Thyroid gland (tissue), 4 donors: ENCODE measurements around the gene PRKD1. TPM values are rescaled to one million over a fixed set of nuclear protein-coding genes. Genes with fewer than 3 reads are reported as not detected.

Source experiments
- DNase-seq, 2 donors: peaks; one replicate each; pipeline ENCODE4 v3.0.0-alpha.2; 2019
- H3K27ac ChIP-seq, 3 donors: fragments of 200-600 bp; sonication (generic); 1 replicate in 2 of 3; 2 replicates in 1 of 3; pipeline ENCODE4 v1.5.1; 2016 to 2019; ENCODE audit warnings: mild to moderate bottlenecking in 1 of 3, moderate library complexity in 1 of 3
- H3K27me3 ChIP-seq: fragments of 200-600 bp; sonication (generic); one replicate; pipeline ENCODE4 v1.5.1; 2019
- H3K36me3 ChIP-seq, 2 donors: fragments of 200-600 bp; sonication (generic); one replicate each; pipeline ENCODE4 v1.5.1; 2016 to 2019
- H3K4me1 ChIP-seq, 2 donors: fragments of 200-600 bp; sonication (generic); one replicate each; pipeline ENCODE4 v1.5.1; 2017 to 2019
- H3K4me3 ChIP-seq, 3 donors: fragments of 200-600 bp; sonication (generic); replicated peaks in 1 of 3; 1 replicate in 2 of 3; 2 replicates in 1 of 3; pipeline ENCODE4 v1.5.1; 2016; ENCODE audit warnings: mild to moderate bottlenecking in 1 of 3
- H3K9me3 ChIP-seq: fragments of 200-600 bp; sonication (generic); one replicate; pipeline ENCODE4 v1.5.1; 2017
- POLR2A ChIP-seq, 2 donors: fragments of 450-650 bp; IDR thresholded peaks; one replicate each; pipeline ENCODE4 v1.6.1; 2017; ENCODE audit warnings: antibody characterized with exemption in 2 of 2, mild to moderate bottlenecking in 2 of 2, moderate library complexity in 1 of 2
- WGBS, 2 donors: methylation state at CpG; one replicate each; pipeline ENCODE4 v1.1.5; 2017; 5-methylcytosine and 5-hydroxymethylcytosine counted together
- intact Hi-C: fragments of 100-400 bp; cut with DNase I; formaldehyde crosslinking; loops from one replicate; pipeline ENCODE4 v1.15.1; 2023
- total RNA-seq, 4 donors: library from RNA; depleted of rRNA; stranded (reverse); fragments of >200 nt; gene quantifications; one replicate each; pipeline ENCODE4 v1.2.3, GENCODE V29; 2016
- TF ChIP-seq, protein P1 (sequence below), 6 experiments: fragments of 200-600 bp in 3 of 6; fragments of 450-650 bp in 3 of 6; sonication (generic) in 3 of 6; IDR thresholded peaks; one replicate each; pipeline ENCODE4 v1.5.1; 2016 to 2019; ENCODE audit warnings: antibody characterized with exemption in 6 of 6, mild to moderate bottlenecking in 2 of 6, inconsistent platforms in 1 of 6, moderate library complexity in 1 of 6

Gene PRKD1
- total RNA-seq, 4 donors from 2014 or later = 12.7 to 17.4 (median 14.3) TPM

DNA sequence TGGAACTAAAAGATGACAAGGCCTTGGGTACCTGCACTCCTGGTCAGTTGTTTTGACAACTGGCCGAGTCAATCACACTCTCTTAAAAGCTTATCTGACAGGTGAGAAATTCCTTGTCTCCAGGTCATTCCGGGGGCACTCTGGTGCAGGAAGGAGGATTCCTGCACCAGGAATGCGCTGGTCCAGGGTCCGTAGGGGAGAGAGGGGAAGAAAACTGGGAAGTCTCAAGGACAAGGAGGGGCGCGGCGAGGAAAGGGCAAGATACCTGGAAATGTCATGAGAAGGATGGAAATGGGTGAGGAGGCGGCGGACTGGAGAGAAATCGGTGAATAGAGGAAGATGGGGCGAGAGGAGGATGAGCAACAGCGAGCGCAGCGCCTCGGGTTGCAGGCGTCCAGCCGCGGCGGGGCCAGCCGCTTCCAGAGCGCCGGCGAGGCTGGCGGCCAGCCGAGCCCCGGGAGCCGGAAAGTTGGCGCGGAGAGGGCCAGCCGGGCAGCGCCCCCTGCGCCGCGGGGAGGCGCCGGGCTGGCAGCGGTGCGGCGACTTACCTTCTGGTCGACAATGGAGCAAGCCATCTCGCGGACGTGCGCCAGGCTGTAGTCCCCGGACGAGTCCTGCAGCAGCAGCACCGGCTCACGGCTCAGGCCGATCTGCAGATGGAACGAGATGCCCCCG, 809 bp downstream of the PRKD1 start:
- no peaks in the 10 kb centered on the region for H3K27me3 ChIP-seq
- H3K9me3 ChIP-seq = no peaks in the 10 kb centered on the region
- intact Hi-C loops = no loop called here
- peak; percentile 72 to 74 for DNase-seq
- TF ChIP-seq, protein P1, sequence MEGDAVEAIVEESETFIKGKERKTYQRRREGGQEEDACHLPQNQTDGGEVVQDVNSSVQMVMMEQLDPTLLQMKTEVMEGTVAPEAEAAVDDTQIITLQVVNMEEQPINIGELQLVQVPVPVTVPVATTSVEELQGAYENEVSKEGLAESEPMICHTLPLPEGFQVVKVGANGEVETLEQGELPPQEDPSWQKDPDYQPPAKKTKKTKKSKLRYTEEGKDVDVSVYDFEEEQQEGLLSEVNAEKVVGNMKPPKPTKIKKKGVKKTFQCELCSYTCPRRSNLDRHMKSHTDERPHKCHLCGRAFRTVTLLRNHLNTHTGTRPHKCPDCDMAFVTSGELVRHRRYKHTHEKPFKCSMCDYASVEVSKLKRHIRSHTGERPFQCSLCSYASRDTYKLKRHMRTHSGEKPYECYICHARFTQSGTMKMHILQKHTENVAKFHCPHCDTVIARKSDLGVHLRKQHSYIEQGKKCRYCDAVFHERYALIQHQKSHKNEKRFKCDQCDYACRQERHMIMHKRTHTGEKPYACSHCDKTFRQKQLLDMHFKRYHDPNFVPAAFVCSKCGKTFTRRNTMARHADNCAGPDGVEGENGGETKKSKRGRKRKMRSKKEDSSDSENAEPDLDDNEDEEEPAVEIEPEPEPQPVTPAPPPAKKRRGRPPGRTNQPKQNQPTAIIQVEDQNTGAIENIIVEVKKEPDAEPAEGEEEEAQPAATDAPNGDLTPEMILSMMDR (IDR thresholded peaks at IDR 0.05) = peak in 2 of 6 experiments; percentile 5 to 36
- TF ChIP-seq POLR2A (IDR thresholded peaks at IDR 0.05) = no peak
- peaks cover 16% of the 10 kb centered on the region in 2 donors for H3K4me1 ChIP-seq
- no peaks in the 10 kb centered on the region for H3K36me3 ChIP-seq
- peak overlapping the region; percentile 28 to 79 (median 47) for H3K27ac ChIP-seq
- peak overlapping the region; percentile 33 to 56 (median 56) for H3K4me3 ChIP-seq
- 0 to 1% methylated on average over 23 to 42 of the region's 51 CpGs for WGBS, 2 donors

DNA sequence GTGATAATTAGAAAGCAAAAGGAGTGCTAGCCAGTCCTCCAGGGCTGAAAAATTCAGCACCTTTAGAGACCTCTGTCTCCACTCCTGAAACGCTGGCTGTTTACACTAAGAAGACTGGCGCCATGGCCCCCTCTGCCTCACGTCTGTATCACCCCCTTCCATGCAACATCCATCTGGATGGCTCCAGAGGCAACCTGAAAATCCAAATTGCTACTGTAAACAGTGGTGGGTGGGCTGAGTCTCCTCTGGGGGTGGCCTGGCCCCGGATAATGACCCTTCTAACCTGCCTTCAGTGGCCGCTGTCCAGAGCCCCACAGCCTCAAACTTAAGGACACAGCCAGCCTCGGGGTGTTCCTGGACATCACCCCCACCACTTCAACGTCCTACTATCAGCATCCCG, 1.4 kb downstream of the PRKD1 start:
- H3K27ac ChIP-seq = no peak overlapping the region
- TF ChIP-seq, protein P1 (IDR thresholded peaks at IDR 0.05) = no peak
- TF ChIP-seq POLR2A (IDR thresholded peaks at IDR 0.05) = no peak
- intact Hi-C loops = no loop called here
- peak overlapping the region; percentile 33 to 56 (median 56) for H3K4me3 ChIP-seq
- H3K36me3 ChIP-seq = no peaks in the 10 kb centered on the region
- peaks cover 16% of the 10 kb centered on the region in 2 donors for H3K4me1 ChIP-seq
- DNase-seq = no peak
- no peaks in the 10 kb centered on the region for H3K9me3 ChIP-seq
- no peaks in the 10 kb centered on the region for H3K27me3 ChIP-seq
- WGBS, 2 donors = 15 to 23% methylated on average over 6 to 8 of the region's 8 CpGs

DNA sequence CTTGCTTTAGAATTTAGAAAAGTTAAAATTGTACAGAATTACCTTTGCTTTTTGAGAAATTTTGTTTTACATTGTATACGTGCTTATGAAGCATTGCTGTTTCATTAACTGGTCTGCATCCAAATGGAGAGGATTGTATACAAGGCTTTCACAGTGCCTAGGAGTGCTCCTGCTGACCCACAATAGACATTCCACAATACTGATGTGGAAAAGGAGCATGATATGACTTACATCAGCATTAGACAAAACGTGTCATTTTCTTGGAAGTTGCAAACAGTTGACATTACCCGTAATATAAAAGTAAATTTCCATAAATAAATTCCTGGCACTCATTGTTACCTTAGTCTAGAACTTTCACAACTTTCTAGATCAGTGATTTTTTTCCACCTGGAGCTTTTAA, 1.9 kb downstream of the PRKD1 start:
- WGBS, 2 donors = 64 to 65% methylated on average over 3 of the region's 3 CpGs
- no peak for TF ChIP-seq POLR2A (IDR thresholded peaks at IDR 0.05)
- TF ChIP-seq, protein P1 (IDR thresholded peaks at IDR 0.05) = no peak
- DNase-seq = no peak
- Histone ChIP-seq H3K4me3 (no peak overlapping the region), H3K36me3 (no peaks in the 10 kb centered on the region), H3K27ac (no peak overlapping the region), H3K9me3 (no peaks in the 10 kb centered on the region), H3K4me1 (peaks cover 16% of the 10 kb centered on the region in 2 donors), H3K27me3 (no peaks in the 10 kb centered on the region)
- intact Hi-C loops = no loop called here

- TF ChIP-seq, protein P1 (IDR thresholded peaks at IDR 0.05) = no peak
- no peak for TF ChIP-seq POLR2A (IDR thresholded peaks at IDR 0.05)
- Histone ChIP-seq H3K4me3 (no peak overlapping the region), H3K36me3 (no peaks in the 10 kb centered on the region), H3K9me3 (no peaks in the 10 kb centered on the region), H3K4me1 (peaks cover 16% of the 10 kb centered on the region in 2 donors), H3K27me3 (no peaks in the 10 kb centered on the region), H3K27ac (no peak overlapping the region)
- DNase-seq = no peak
- intact Hi-C loops = no loop called here
- WGBS, 2 donors = 88 to 90% methylated on average over 5 of the region's 5 CpGs
These were observed 2.4 kb downstream of the PRKD1 start for GRCh38 chr14:29925101-29925722.

- TF ChIP-seq POLR2A (IDR thresholded peaks at IDR 0.05) = no peak
- TF ChIP-seq, protein P1 (IDR thresholded peaks at IDR 0.05) = no peak
- Histone ChIP-seq H3K4me3 (no peak overlapping the region), H3K4me1 (no peaks in the 10 kb centered on the region), H3K9me3 (no peaks in the 10 kb centered on the region), H3K36me3 (no peaks in the 10 kb centered on the region), H3K27ac (no peak overlapping the region), H3K27me3 (no peaks in the 10 kb centered on the region)
- WGBS, 2 donors = 87 to 89% methylated on average over 2 of the region's 2 CpGs
- DNase-seq = no peak
- intact Hi-C loops = no loop called here
These were observed 7.8 kb downstream of the PRKD1 start for GRCh38 chr14:29919845-29920244.
